Small intestine (tissue), 7 donors: Measurements from ENCODE around the gene GMDS. TPM values are rescaled to one million over a fixed set of nuclear protein-coding genes. Genes with fewer than 3 reads are reported as not detected.

Experiments used
- DNase-seq, 2 donors: peaks; one replicate each; pipeline versions ENCODE4 v3.0.0 to v3.0.0-alpha.2; 2013
- FAIRE-seq: peaks from 2 replicates; lab custom pipeline; 2012; peaks lifted over from hg19 to GRCh38; lab: Jason Lieb, UNC
- H3K27ac ChIP-seq, 3 donors: one replicate each; pipeline ENCODE4 v1.5.1; 2013; ENCODE audit warnings: low read length in 2 of 3, mild to moderate bottlenecking in 2 of 3, control low read depth in 1 of 3, inconsistent platforms in 1 of 3, low read depth in 1 of 3, moderate library complexity in 1 of 3
- H3K27me3 ChIP-seq, 3 donors: one replicate each; pipeline ENCODE4 v1.6.1; 2013; ENCODE audit warnings: low read length in 3 of 3, inconsistent platforms in 1 of 3; ENCODE audit not compliant: control insufficient read depth in 3 of 3, insufficient read depth in 3 of 3
- H3K36me3 ChIP-seq, 3 donors: one replicate each; pipeline ENCODE4 v1.6.1; 2013; ENCODE audit warnings: low read length in 3 of 3, inconsistent platforms in 1 of 3, low read depth in 1 of 3, mild to moderate bottlenecking in 1 of 3, moderate library complexity in 1 of 3; ENCODE audit not compliant: control insufficient read depth in 3 of 3, insufficient read depth in 2 of 3
- H3K4me1 ChIP-seq, 3 donors: one replicate each; pipeline ENCODE4 v1.6.1; 2013; ENCODE audit warnings: low read length in 2 of 3, inconsistent platforms in 1 of 3, low read depth in 1 of 3, mild to moderate bottlenecking in 1 of 3, moderate library complexity in 1 of 3; ENCODE audit not compliant: control insufficient read depth in 3 of 3, insufficient read depth in 2 of 3
- H3K4me3 ChIP-seq, 3 donors: one replicate each; pipeline ENCODE4 v1.5.1; 2013; ENCODE audit warnings: low read length in 3 of 3, control low read depth in 1 of 3, inconsistent platforms in 1 of 3, low read depth in 1 of 3, mild to moderate bottlenecking in 1 of 3, moderate library complexity in 1 of 3
- H3K9me3 ChIP-seq, 2 donors: one replicate each; pipeline ENCODE4 v1.6.1; 2013; ENCODE audit warnings: low read depth in 1 of 2, low read length in 1 of 2; ENCODE audit not compliant: control insufficient read depth in 2 of 2, insufficient read depth in 1 of 2
- WGBS, 3 donors: extraction: QIAGEN DNeasy Blood & Tissue Kit; methylation state at CpG; one replicate each; pipeline ENCODE4 v1.1.7; 2013; 5-methylcytosine and 5-hydroxymethylcytosine counted together
- polyA plus RNA-seq, 4 donors: library from polyadenylated mRNA; stranded (reverse) in 3 of 4; unstranded in 1 of 4; fragments of 200-250 nt in 3 of 4; fragments of 120-200 nt in 1 of 4; gene quantifications; one replicate each; pipeline versions ENCODE4 v1.2.1 to v1.2.3, GENCODE V29; 2013
- donor health status: healthy with polysubstance abuse.
- donor health status: control.
- donor health status: control.
- donor health status: Bipolar disorder and iron deficiency.
- donor health status: healthy.

GMDS gene
- polyA plus RNA-seq, 4 donors = 64.5 to 243 (median 200) TPM

DNA sequence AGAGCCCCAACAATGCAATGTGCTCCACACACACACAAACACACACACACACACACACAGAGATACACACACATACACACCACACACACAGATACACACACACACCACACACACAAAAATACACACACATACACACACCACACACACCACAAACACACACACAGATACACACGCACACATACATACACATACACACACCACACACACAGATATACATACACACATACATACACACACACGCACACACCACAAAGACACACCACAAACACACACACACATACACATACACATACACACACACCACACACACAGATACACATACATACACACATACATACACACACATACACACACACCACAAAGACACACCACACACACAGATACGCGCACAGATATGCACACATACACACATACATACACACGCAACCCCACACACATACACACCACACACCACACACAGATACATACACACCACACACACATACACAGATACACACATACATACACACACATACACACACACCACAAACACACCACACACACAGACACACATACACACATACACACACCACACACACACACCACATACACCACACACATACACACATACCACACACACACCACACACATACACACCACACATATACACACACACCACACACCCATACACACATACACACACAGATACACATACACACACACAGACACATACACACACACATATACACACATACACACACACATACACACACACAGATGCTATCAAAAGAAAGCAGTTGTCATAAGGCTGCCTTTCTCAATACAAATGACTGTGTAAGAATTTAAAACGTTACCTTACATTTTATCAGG lies 507.7 kb downstream of the GMDS start:
- H3K4me1 ChIP-seq = no peaks in the 10 kb centered on the region
- no peak overlapping the region for H3K27ac ChIP-seq
- H3K4me3 ChIP-seq = no peak overlapping the region
- 85 to 93% (median 90%) methylated on average over 6 of the region's 6 CpGs for WGBS, 3 donors
- no peaks in the 10 kb centered on the region for H3K9me3 ChIP-seq
- FAIRE-seq (no peak), DNase-seq (no peak)
- H3K27me3 ChIP-seq = no peaks in the 10 kb centered on the region
- peaks cover 0 to 28% (median 0%) of the 10 kb centered on the region in 3 donors for H3K36me3 ChIP-seq

DNA sequence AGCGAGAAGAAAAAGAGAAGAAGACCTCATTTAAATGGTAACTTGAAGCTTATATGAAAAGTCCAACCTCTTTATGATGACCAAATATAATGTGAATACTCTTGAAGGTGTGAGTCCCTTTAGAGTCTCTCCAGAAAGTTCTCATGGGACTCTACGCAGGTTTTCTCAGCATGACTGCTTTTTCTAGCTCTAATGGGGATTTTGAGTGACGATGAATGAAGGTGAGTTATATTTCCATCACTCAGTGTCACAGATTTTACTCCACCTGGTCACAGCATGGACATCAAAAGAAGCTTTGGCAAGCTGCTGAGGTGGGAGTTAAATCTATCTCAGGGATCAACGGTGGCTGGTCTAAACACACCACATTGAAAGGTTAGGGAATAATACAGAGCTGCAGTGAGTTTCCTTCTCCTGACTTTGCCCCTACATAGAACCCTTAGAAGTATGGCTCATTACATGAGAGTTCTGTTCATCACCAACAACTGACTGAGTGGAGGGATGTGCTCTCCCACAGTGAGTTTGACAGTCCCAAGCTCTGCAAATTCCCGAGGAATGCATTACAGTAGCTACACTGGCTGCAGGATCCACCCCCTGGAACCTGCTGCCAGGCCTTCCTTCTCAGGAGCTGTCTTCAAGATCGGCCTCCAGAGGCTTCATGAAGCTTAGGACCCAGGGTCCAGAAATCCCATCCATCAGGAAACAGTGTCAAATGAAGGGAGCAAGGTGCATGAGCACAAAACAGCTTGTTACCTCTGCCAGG lies 508.9 kb downstream of the GMDS start:
- peaks cover 0 to 4% of the 10 kb centered on the region in 2 donors for H3K9me3 ChIP-seq
- H3K36me3 ChIP-seq = peaks cover 0 to 26% (median 0%) of the 10 kb centered on the region in 3 donors
- H3K4me3 ChIP-seq = no peak overlapping the region
- FAIRE-seq = no peak
- DNase-seq = no peak
- H3K27me3 ChIP-seq = no peaks in the 10 kb centered on the region
- H3K4me1 ChIP-seq = no peaks in the 10 kb centered on the region
- H3K27ac ChIP-seq = no peak overlapping the region
- 85 to 94% (median 88%) methylated on average over 6 of the region's 6 CpGs for WGBS, 3 donors

DNA sequence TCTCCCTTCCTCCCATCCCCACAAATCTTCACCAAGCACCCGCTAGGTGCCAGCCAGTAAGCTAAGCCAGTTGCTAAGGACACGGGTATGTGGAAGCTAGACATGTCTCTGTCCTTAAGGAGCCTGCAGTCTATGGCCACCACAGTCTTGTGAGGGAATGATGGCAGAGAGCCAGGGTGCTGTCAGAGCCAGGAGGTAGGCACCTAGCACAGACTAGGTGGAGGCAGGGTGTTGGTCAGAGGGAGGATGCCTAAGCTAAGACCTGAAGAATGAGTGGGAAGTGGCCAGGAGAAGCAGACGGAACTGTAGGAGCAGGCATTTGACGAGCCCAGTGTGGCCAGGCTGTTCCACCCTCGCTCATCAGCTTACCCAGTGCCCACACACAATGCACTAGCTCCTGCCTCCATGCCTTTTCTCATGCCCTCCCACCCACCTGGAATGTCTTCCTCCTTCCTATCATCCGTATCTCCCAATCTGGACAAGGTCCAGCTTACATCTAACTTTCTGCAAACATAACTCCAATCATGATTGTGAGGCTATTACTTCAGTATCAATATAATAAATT lies 510.1 kb downstream of the GMDS start:
- WGBS, 3 donors = 72 to 86% (median 78%) methylated on average over 6 of the region's 6 CpGs
- Histone ChIP-seq H3K27ac (no peak overlapping the region), H3K9me3 (peaks cover 0 to 7% of the 10 kb centered on the region in 2 donors), H3K4me1 (no peaks in the 10 kb centered on the region), H3K36me3 (peaks cover 0 to 26% (median 0%) of the 10 kb centered on the region in 3 donors), H3K4me3 (no peak overlapping the region), H3K27me3 (no peaks in the 10 kb centered on the region)
- FAIRE-seq (no peak), DNase-seq (peak in 1 of 2 donors; percentile 26)

DNA sequence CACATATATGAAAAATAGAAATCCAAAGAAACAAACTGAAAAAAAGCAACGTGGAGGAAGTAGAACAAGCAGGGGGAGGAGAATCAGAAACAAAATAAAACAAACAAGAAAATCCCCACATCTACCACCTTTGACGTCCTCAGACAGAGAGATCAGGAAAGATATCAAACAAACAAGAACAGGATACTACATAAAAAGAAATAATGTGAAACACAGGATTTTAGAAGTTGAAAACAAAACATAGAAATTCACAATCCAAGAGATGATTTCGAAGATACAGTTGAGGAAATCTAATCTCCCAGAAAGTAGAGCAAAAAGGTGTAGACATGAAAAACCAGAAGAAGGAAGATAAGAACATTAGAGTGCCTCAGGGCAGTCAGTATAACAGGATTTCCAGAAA lies 514.5 kb downstream of the GMDS start:
- Histone ChIP-seq H3K4me1 (no peaks in the 10 kb centered on the region), H3K9me3 (peaks cover 0 to 7% of the 10 kb centered on the region in 2 donors), H3K4me3 (no peak overlapping the region), H3K27me3 (no peaks in the 10 kb centered on the region), H3K27ac (no peak overlapping the region), H3K36me3 (peaks cover 0 to 14% (median 0%) of the 10 kb centered on the region in 3 donors)
- FAIRE-seq = no peak
- DNase-seq = no peak
- WGBS, 3 donors = 74 to 94% (median 89%) methylated on average over 3 of the region's 3 CpGs

DNA sequence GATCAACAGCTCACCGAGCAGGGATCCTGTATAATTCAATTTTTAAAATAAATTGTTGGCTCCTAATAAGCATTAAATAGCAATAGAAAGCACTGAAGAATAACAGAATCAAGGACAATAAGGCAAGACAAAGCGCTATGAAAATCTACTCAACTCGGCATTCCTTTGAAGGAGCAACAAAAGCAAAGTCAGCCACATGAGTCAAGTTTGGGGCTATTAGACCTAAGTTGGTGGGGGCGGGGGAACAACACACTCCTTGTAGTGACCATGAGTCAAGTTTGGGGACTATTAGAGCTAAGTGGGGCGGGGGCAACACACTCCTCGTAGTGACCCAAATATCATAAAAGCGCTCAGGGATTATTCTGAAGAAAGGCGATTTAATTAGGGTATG lies 515.7 kb downstream of the GMDS start:
- H3K36me3 ChIP-seq = peaks cover 0 to 8% (median 0%) of the 10 kb centered on the region in 3 donors
- H3K4me1 ChIP-seq = no peaks in the 10 kb centered on the region
- DNase-seq (no peak), FAIRE-seq (no peak)
- WGBS, 3 donors = 93 to 96% (median 94%) methylated on average over 8 of the region's 8 CpGs
- peaks cover 0 to 7% of the 10 kb centered on the region in 2 donors for H3K9me3 ChIP-seq
- H3K27me3 ChIP-seq = no peaks in the 10 kb centered on the region
- no peak overlapping the region for H3K4me3 ChIP-seq
- no peak overlapping the region for H3K27ac ChIP-seq

DNA sequence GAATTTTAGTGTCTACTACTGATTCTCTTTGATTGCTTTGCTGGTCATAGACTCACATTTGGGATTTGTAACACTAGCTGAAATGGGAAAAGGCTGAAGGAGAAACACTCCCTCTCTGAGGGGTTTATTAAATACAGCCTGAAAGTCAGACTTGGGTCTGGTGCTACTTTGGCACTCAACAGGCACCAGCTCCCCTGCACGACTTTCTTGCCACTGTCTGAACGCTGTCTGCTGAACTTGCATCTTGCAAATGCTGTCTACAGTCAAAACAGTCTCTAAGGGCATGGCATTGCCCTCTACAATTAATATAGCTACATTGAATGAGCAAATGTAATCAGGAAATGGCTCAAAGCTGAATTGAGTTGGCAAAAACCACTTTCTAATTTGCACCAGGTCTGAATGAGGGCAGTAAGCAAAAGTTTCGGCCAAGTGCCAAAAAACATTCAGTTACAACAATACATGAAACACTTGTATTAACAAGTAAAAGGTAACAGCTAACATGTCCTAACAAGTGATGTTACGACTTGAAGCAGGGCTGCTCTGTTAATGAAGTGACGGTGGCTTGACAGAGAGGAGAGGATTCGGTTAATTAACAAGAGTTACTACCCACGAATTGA lies 516.2 kb downstream of the GMDS start:
- no peak for DNase-seq
- H3K9me3 ChIP-seq = peaks cover 0 to 7% of the 10 kb centered on the region in 2 donors
- H3K27ac ChIP-seq = no peak overlapping the region
- H3K36me3 ChIP-seq = peaks cover 0 to 10% (median 2%) of the 10 kb centered on the region in 3 donors
- H3K4me1 ChIP-seq = no peaks in the 10 kb centered on the region
- 86 to 95% (median 95%) methylated on average over 7 of the region's 7 CpGs for WGBS, 3 donors
- no peak for FAIRE-seq
- no peaks in the 10 kb centered on the region for H3K27me3 ChIP-seq
- H3K4me3 ChIP-seq = no peak overlapping the region

DNA sequence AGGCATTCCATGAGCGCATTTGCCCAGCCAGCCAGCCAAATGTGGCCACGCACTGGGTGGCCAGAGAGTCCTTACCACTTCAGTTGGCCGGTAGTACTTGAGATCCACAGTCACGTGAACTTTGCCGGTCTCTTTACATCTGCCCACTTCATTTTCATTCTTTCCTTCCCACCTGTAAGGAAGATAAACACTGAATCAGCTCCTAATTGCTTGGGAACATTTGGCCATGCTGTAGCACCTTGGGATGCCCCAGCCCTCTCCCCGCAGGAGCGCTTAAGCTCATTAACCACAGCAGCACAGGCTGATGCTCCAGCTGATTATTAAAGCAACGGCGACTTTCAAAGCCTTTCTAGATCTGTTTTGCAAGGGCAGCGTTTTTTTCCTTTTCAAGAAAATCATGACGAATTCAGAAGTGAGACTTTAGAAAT lies 519.0 kb downstream of the GMDS start:
- 91 to 95% (median 94%) methylated on average over 11 of the region's 11 CpGs for WGBS, 3 donors
- Histone ChIP-seq H3K4me1 (no peaks in the 10 kb centered on the region), H3K36me3 (peaks cover 0 to 3% (median 2%) of the 10 kb centered on the region in 3 donors), H3K27ac (no peak overlapping the region), H3K9me3 (peaks cover 0 to 3% of the 10 kb centered on the region in 2 donors), H3K27me3 (no peaks in the 10 kb centered on the region), H3K4me3 (no peak overlapping the region)
- DNase-seq (no peak), FAIRE-seq (no peak)

DNA sequence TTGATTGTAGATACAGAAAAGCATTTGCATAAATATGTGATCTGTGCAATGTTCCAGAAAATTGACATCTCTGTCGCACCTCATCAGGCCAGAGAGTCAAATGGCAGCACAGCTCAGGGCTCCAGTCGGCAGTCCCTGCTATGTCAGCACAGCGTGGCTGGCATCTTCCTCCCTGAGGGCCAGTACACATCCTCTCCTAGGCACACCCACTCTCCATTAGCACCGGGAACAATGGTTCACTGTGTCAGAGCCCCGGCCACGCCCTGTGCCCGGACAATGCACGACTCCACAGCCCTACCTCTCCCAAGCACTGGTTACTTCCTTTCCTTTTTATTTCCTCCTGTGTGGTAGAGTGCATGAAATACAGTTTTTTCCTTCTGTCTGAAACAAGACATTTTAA lies 520.8 kb downstream of the GMDS start:
- Histone ChIP-seq H3K4me1 (no peaks in the 10 kb centered on the region), H3K9me3 (no peaks in the 10 kb centered on the region), H3K27me3 (no peaks in the 10 kb centered on the region), H3K36me3 (peaks cover 0 to 3% (median 2%) of the 10 kb centered on the region in 3 donors), H3K4me3 (no peak overlapping the region), H3K27ac (peak overlapping the region in 2 of 3 donors; percentile 24 to 32)
- WGBS, 3 donors = 30 to 56% (median 41%) methylated on average over 8 of the region's 8 CpGs
- no peak for FAIRE-seq
- peak; percentile 75 to 87 for DNase-seq
